Stomach smooth muscle (tissue), 2 donors: ENCODE measurements around the gene AKR1B15.

Experiments
- H3K27ac ChIP-seq: one replicate; pipeline ENCODE4 v1.7.0; 2013; ENCODE audit warnings: mild to moderate bottlenecking, low read length, inconsistent platforms
- H3K27me3 ChIP-seq, 2 donors: one replicate each; pipeline ENCODE4 v1.7.0; 2013; ENCODE audit warnings: low read length in 2 of 2; ENCODE audit not compliant: insufficient read depth in 2 of 2, control insufficient read depth in 1 of 2
- H3K36me3 ChIP-seq, 2 donors: one replicate each; pipeline ENCODE4 v1.7.0; 2013; ENCODE audit warnings: low read length in 2 of 2; ENCODE audit not compliant: control insufficient read depth in 2 of 2, insufficient read depth in 2 of 2
- H3K4me1 ChIP-seq: one replicate; pipeline ENCODE4 v1.7.0; 2013; ENCODE audit warnings: low read length; ENCODE audit not compliant: control insufficient read depth, insufficient read depth
- H3K4me3 ChIP-seq, 2 donors: one replicate each; pipeline ENCODE4 v1.7.0; 2013; ENCODE audit warnings: low read length in 2 of 2
- H3K9ac ChIP-seq, 2 donors: one replicate each; pipeline ENCODE4 v1.7.0; 2013; ENCODE audit warnings: low read length in 2 of 2, mild to moderate bottlenecking in 1 of 2
- H3K9me3 ChIP-seq, 2 donors: one replicate each; pipeline ENCODE4 v1.7.0; 2013; ENCODE audit warnings: low read length in 2 of 2; ENCODE audit not compliant: control insufficient read depth in 2 of 2
- donor health status: healthy.
- donor health status: Pancreatic carcinoma.

The AKR1B15 gene

DNA sequence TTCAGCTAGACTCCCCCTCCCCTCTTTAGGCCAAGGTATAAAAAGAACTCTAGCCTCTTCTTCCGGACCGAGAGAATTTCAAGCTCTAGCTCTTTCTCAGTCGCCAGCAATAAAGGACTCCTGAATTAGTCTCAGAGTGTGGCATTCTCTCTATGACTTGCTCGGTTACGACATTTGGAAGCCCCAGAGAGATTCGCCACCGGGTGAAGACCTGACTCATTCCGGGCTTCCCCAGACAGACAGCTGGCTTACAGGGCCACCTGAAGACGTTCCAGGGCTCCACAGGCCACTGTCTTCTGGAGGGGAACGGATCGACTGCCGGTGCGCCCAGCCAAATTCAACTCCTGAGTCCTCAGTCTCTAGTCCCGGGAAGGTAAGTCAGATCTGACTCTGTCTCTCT lies at the start of gene AKR1B15:
TSS of gene AKR1B15 (plus strand) at position 234 of the 400 bp plus-strand sequence. CDS start 15,510 bp downstream, outside the sequence.
- Histone ChIP-seq H3K4me3 (no peak within 1 kb of the TSS), H3K36me3 (no peaks in the 10 kb centered on the region), H3K9ac (no peak within 1 kb of the TSS), H3K4me1 (no peaks in the 10 kb centered on the region), H3K9me3 (no peaks in the 10 kb centered on the region), H3K27me3 (no peaks in the 10 kb centered on the region), H3K27ac (no peak within 1 kb of the TSS)

DNA sequence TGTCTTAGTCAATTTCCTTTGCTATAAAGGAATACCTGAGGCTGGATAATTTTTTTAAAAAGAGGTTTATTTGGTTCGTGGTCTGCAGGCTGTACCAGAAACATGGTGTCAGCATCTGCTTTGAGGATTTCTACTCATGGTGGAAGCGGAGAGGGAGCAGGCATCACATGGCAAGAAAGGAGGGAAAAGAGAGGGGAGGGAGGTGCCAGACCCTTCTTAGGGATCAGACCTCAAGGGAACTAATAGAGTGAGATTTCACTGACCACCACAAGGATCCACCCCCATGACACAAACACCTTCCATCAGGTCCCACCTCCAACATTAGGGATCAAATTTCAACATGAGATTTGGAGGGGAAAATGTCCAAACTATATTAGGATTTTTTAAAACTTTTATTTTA lies 48.5 kb upstream of the AKR1B15 start:
- Histone ChIP-seq H3K9ac (no peak overlapping the region), H3K36me3 (no peaks in the 10 kb centered on the region), H3K9me3 (no peaks in the 10 kb centered on the region), H3K4me3 (no peak overlapping the region), H3K27me3 (no peaks in the 10 kb centered on the region), H3K4me1 (no peaks in the 10 kb centered on the region), H3K27ac (no peak overlapping the region)

DNA sequence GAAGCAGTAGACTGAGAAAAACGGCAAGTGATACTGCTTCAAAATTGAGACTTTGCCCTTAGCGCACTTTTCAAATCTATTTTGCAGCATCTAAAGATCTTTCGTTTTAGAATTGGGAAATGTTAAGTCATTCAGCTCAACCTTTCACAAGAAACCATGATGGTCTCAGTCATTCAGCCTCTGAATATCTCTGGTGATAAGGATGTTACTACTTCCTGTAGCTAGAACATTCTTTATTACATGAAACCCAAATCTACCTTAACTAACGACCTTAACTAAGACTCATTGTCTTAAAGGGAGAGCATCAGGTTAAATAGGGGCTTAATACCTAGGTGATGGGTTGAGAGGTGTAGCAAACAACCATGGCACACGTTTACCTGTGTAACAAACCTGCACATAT lies 47.9 kb upstream of the AKR1B15 start:
- no peak overlapping the region for H3K9ac ChIP-seq

DNA sequence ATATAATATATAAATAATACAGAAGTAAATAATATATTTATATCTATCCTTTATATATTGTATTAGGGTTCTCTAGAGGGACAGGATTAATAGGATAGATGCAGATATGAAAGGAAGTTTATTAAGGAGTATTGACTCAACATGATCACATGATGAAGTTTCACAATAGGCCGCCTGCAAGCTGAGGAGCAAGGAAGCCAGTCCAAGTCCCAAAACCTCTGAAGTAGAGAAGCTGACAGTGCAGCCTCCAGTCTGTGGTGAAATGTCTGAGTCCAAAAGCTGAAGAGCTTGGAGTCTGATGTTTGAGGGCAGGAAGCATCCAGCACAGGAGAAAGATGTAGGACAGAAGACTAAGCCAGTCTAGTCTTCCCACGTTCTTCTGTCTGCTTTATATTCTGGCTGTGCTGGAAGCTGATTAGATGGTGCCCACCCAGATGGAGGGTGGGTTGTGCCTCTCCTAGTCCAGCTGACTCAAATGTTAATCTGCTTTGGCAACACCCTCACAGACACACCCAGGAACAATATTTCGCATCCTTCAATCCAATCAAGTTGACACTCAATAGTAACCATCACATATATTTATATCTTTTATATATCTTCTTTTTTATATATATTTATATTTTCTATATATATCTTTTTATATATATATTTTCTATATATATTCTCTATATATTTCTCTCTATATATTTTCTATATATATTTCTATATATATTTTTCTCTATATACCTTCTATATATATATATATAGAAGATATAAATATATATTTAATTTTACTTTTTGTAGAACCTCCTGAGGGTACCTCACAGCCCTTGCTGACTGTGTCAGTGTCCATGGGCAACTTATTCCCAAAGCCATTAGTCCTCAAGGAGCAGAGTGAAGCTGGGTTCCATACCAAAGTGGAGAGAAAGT lies 46.2 kb upstream of the AKR1B15 start:
- Histone ChIP-seq H3K9ac (no peak overlapping the region), H3K4me3 (no peak overlapping the region), H3K9me3 (no peaks in the 10 kb centered on the region), H3K27ac (no peak overlapping the region), H3K27me3 (no peaks in the 10 kb centered on the region), H3K4me1 (no peaks in the 10 kb centered on the region), H3K36me3 (no peaks in the 10 kb centered on the region)

More for the DNA sequence above, 47.9 kb upstream of the AKR1B15 start:
- Histone ChIP-seq H3K4me1 (no peaks in the 10 kb centered on the region), H3K27ac (no peak overlapping the region), H3K9me3 (no peaks in the 10 kb centered on the region), H3K36me3 (no peaks in the 10 kb centered on the region), H3K4me3 (no peak overlapping the region), H3K27me3 (no peaks in the 10 kb centered on the region)

DNA sequence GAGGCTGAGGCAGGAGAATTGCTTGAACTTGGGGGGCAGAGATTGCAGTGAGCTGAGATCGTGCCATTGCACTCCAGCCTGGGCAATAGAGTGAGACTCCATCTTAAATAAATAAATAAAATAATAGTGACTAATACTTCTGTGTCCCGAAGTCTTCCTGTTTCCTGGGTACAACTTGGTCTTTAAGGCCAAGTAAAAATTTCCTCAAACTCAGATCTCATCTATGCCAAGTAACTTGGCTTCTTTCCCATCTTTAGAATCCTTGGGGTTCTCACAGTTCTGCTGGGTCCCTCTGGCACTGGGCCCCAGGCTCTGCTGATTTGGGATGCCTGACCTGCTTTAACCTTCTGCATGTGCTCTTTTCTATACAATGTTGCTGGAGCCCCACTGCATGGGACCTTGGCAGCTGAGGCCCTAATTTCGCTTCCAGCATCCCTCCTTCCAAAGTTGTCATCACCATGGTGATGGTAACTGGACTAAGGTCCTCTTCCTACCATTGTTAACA lies 44.2 kb upstream of the AKR1B15 start:
- Histone ChIP-seq H3K27ac (no peak overlapping the region), H3K36me3 (no peaks in the 10 kb centered on the region), H3K9me3 (no peaks in the 10 kb centered on the region), H3K4me1 (no peaks in the 10 kb centered on the region), H3K4me3 (no peak overlapping the region), H3K27me3 (no peaks in the 10 kb centered on the region), H3K9ac (no peak overlapping the region)

DNA sequence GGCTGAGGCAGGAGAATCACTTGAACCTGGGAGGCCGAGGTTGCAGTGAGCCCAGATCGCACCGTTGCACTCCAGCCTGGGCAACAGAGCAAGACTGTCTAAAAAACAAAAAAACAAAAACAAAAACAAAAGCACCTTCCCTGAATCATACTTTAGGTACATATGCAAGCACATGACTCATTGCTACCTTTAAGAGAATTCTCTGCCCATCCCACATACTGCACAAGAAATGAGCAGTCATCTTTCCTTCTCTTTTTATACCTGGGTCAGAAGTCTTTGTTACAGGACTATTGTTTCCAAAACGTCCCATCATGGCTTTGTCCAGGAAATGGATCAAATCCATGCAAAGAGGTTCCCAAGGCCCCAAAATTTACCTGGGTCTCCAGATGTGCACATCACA lies 43.1 kb upstream of the AKR1B15 start:
- no peak overlapping the region for H3K9ac ChIP-seq
- no peak overlapping the region for H3K4me3 ChIP-seq
- H3K27ac ChIP-seq = no peak overlapping the region
- no peaks in the 10 kb centered on the region for H3K9me3 ChIP-seq
- H3K36me3 ChIP-seq = no peaks in the 10 kb centered on the region
- no peaks in the 10 kb centered on the region for H3K4me1 ChIP-seq
- no peaks in the 10 kb centered on the region for H3K27me3 ChIP-seq

DNA sequence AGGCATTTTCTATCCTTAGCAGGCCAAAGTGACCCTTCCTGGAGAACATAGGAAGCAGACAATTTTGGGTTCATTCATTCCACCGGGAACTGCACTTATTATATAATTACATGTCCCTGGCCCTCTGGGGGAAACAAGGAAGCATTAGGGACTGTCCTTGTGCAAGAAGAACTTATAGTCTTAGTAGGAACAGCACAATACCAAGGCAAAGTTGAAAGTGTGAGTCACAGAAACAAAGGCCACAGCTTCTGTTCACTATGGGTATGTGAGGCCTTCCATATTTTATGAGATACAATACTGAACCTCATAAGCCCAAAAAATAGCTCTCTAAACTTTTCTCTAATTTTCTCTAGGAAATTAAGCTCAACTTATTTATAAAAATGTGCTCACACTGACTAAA lies 39.9 kb upstream of the AKR1B15 start:
- Histone ChIP-seq H3K27ac (no peak overlapping the region), H3K9ac (no peak overlapping the region), H3K4me3 (no peak overlapping the region), H3K27me3 (no peaks in the 10 kb centered on the region), H3K9me3 (no peaks in the 10 kb centered on the region), H3K4me1 (no peaks in the 10 kb centered on the region), H3K36me3 (no peaks in the 10 kb centered on the region)

DNA sequence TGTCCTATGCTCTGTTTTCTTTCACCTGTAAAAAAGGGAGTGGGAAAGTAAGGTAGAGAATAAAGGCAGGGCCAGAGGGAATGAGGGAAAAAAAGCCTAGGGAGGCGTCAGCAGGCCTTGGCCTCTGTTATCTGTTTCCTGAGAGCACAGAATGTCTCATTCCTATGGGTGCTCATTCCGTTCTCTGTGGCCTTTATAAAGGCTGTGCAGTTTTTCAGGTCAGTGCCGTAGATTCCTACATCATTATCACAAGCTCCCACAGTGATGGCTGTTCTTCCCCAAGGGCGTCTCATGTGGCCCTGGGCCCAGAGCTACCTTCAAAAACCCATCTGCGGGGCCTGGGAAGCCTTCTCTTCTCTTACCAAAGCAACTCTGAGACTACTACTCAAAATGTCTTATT lies 38.3 kb upstream of the AKR1B15 start:
- Histone ChIP-seq H3K4me1 (peaks cover 5% of the 10 kb centered on the region), H3K9me3 (no peaks in the 10 kb centered on the region), H3K27me3 (no peaks in the 10 kb centered on the region), H3K4me3 (no peak overlapping the region), H3K36me3 (no peaks in the 10 kb centered on the region), H3K9ac (no peak overlapping the region), H3K27ac (no peak overlapping the region)

DNA sequence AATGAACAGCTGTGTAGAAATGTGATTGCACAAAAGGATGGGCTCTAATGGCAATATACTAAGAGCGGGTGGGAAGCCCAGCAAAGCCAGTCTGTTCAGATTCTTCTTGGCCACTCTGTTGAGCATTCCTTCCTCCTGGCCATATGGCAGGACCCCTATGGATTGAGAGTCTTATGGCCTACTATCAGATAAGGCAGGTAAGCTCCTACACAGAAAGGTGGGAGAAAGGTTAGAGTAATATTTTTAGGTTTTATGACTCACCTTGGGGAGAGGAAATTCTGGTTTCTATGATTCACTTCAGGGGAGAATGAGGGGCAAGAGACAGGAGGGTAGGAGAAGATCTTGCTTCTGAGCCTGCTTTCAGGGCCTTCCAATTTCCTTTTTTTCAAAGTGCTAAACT lies 36.6 kb upstream of the AKR1B15 start:
- H3K27me3 ChIP-seq = no peaks in the 10 kb centered on the region
- H3K4me1 ChIP-seq = peaks cover 5% of the 10 kb centered on the region
- H3K9ac ChIP-seq = no peak overlapping the region
- H3K9me3 ChIP-seq = no peaks in the 10 kb centered on the region
- no peaks in the 10 kb centered on the region for H3K36me3 ChIP-seq
- H3K27ac ChIP-seq = no peak overlapping the region
- no peak overlapping the region for H3K4me3 ChIP-seq

DNA sequence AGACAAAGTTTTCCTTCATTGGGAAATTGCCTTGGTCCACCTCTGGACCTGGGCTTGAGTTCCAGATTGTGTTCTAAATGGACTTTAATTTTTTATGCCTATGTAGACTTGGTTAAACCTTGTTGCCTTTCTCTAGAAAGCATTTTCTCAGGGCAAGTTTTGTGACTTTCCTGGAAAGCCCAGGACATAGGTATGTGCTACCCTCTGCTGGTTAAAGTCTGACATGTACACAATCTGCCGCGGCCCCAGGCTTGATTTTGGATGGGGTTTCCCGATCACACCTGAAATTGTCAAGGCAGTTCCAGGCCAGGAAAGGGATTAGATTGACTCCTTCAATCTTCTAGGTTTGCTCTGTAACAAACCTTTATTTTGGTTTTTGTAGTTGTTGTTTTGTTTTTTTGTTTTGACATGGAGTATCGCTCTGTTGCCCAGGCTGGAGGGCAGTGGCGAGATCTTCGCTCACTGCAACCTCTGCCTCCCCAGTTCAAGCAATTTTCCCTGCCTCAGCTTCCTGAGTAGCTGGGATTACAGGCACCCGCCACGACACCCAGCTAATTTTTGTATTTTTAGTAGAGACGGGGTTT lies 35.6 kb upstream of the AKR1B15 start:
- Histone ChIP-seq H3K27me3 (no peaks in the 10 kb centered on the region), H3K27ac (no peak overlapping the region), H3K36me3 (no peaks in the 10 kb centered on the region), H3K4me1 (peaks cover 5% of the 10 kb centered on the region), H3K9ac (no peak overlapping the region), H3K9me3 (no peaks in the 10 kb centered on the region), H3K4me3 (no peak overlapping the region)

DNA sequence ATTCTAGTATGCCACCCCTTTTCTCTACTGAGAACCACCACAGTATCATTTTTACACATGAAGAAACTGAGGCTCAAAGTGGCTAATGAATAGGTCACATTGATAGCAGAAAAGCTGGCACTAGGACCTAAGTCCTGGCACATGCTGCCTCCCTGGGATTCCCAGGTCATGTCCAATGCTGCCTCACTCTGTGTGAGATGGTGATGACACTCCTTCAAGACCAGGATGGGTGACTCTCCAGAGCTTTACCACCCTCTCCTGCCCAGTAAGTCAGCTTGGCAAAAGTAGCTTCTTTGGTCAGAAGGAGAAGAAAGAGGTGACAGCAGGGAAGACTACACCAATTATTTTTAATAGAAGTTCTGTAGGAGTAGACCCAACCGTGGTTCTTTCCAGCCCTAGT lies 34.8 kb upstream of the AKR1B15 start:
- no peak overlapping the region for H3K9ac ChIP-seq
- H3K36me3 ChIP-seq = no peaks in the 10 kb centered on the region
- H3K27ac ChIP-seq = no peak overlapping the region
- H3K27me3 ChIP-seq = no peaks in the 10 kb centered on the region
- no peaks in the 10 kb centered on the region for H3K9me3 ChIP-seq
- no peak overlapping the region for H3K4me3 ChIP-seq
- peaks cover 5% of the 10 kb centered on the region for H3K4me1 ChIP-seq
